Esophagus mucosa (tissue), 1 donor: ENCODE measurements around the gene CNTFR. TPM values are rescaled to one million over a fixed set of nuclear protein-coding genes. Genes with fewer than 3 reads are reported as not detected.

Source experiments
- ATAC-seq: fragments of 200-7000 bp; cut with Tn5 transposase; one replicate; pipeline ENCODE4 v1.9.1; 2020
- total RNA-seq: library from RNA; stranded (reverse); gene quantifications from one replicate; pipeline ENCODE4 v1.2.4, GENCODE V29; 2023
- donor health status: DM: yes; HTN: yes; CAD: no.

Gene CNTFR
- total RNA-seq, 1 donor from 2014 or later = not detected

DNA sequence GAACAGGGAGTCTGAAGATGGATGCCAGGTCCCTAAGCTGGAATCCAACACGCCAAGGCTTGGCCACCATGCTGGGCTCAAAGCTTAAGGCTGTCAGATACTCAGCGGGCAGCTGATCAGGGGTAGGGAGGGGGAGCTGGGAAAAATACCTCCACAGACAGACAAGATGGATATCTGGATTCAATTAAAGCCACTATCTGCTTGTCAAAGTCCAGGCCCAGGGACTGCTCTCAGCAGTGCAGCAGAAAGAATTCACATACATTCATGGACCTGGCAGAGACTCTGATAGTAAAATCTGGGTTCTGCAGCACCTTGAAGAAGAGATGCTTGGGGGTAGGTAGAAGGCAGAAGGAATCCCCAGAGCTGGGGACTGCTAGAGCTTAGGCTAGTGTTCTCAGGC, 25.6 kb upstream of the CNTFR start:
- ATAC-seq = no peak

DNA sequence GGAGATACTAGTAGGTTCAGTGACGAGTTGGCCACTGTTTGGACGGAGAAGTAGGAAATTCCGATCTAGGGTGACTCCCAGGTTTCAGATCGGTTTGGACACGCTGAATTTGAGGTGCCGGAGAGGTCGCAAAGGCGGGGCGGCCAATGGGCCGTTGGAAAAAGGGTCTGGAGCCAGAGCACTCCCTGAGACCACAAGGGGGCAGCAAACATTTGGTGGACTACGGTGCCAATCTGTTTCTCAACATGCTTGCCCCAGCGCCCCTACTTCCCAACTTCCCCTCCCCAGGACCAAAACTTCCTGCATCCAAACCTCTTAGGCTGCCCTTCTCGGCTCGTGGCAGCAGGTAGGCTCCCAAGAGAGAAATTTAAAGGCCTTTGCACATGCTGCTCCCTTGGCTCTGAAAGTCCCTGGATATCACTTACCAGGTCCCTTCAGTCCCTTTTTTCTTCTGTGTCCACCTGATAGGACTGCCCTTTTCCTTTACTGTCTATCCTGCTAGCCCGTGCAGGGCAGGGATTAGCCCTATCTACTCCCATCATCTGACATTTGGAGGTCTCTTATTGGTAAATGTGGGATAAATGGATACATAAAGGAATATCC, 23.4 kb upstream of the CNTFR start:
- peak; percentile 63 for ATAC-seq

DNA sequence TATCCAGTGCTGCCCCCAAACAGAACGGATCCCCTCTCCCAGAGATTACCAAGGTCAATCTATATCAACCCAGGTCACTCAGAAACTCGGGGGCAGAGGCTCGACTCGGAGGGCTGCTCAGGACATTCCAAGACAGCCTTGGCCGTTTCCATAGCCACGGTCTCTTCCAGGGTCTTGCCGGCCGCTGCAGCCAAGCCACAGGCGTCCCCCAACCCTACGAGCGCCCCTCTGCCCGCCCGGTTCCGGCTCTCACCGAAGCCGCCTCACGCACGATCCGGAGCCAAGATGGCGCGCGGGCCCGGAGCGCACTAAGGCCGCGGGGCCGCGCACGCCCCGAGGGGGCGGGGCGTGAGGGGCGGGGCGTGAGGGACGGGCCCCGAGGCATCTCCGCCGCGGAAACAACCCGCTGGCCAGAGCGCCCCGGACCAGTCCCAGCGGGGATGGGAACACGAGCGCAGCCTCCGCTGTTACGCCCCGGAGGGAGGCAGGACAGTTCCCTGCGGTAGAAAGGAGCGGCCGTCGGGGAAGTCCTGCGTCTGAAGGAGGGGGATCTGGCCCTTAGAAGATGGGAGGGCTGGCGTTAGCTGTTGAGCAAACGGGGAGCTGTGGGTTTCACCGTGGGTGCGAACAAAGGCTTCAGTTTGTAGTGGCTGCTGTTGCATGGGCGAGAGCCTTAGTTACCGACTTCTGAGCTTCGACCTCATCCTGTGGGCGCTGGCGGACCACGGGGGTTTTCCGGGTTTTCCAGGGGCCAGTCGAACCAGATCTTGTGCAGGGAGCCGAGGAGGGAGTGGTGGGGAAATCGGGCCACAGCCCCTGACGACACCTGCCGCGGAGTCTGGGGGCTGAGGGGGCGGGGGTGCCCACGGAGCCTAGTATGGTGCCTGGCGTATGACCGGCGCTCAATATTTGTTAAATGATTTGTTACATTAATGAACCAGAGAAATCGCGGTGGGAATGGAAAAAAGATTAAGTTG, 22.6 kb upstream of the CNTFR start, which contains the start of gene RPP25L:
Gene RPP25L, minus strand, starts transcription at position 287 of the 977 bp plus-strand sequence. CDS start 801 bp downstream, outside the sequence.
- ATAC-seq = peak; percentile 93

DNA sequence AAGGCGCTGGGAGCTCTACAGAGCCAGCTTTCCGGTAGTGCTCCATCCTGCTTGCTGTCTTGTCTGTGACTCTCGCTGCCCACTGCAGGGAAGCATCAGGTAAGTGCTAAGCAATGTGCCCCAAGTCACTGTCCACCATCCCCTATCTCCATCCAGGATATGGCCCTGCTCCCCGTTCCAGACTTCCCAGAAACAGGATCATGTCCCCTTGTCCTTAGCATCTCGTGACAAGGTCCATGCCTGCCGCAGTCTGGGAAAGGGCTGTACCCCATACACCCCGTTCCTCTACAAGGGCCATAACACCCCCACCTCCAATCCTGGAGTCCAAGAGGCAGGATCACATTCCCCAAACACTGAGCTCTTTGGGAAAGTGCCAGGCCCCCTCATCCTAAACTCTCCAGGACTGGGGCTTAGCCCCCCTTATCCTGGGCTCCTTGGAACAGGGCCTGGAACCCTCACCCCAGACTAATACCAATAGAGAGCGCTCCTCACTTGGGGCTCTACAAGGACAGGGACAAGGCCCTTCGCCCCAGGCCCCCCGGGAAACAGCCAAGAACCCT, 21.8 kb upstream of the CNTFR start:
- ATAC-seq = peak; percentile 39

DNA sequence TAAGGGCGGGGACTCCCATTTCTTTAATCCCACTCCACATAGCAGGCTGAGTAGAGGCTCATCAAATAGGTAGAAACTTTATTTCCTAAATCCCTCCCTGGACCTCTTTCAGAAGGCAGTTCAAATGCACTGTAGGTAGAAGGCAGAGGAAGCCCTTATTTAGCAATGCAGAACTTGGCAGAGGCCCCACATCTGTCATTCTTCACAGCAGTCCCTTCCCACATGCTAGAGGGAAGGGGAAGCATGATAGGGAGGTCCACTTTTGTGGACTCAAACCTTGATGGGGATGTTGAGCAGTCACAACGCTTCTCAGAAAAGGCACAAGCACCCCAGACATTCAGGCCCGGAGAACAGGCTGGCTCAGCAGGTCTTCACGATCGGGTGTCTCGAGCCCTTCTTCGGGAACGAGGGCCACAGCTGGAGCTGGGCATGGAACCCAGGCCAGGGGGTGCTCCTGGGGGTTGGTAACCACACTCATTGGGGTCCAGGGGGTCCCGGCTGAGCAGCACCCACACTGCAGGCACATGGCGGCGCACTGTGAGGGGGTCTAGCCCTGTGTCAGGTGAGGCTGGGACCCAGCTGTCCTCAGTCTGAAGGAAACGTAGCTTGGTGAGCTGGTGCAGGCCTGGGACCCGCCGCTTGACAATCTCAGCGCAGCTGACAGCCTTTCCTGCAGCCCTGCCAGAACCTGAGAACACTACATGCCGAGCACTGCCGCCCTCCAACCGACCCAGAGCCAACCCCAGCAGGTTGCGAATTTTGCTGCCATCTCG, 21.1 kb upstream of the CNTFR start:
- no peak for ATAC-seq

DNA sequence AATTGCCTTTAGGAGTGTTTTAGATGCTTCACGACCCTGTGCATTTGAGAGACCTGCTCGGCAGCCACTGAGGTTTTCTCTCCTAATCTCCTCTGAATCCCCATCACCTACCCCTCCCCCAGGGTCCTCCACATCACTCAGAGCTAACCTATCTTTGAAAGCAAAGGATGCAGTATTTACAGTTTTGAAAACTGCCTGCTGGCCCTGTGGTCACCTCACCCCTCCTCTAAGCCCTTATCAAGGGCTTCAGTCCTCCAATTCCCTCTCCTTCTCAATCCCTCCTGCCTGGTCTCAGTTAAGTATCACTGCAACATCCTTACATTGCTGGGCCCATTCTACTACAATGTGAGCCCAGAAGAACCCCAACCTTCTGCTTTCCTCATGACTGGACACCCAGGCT, 17.8 kb upstream of the CNTFR start:
- no peak for ATAC-seq

DNA sequence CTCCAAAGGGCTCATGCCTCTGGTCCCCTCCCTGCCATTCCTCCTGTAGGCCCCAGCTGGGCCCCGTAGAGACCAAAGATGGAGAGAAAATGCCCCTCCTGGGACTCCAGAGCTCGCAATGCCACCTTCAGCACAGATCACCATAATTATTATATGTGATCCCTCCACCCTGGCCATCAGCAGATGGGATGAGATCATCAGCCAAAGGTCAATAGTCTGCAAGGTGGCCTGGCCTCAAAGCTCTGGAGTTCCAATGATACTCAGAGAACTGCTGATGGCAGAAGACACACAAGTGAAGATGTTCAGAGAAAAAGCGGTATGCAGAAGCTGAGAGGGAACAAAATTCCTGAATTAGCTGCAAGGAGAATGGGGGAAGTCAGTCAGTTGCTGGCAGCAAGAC, 17.4 kb upstream of the CNTFR start:
- no peak for ATAC-seq

DNA sequence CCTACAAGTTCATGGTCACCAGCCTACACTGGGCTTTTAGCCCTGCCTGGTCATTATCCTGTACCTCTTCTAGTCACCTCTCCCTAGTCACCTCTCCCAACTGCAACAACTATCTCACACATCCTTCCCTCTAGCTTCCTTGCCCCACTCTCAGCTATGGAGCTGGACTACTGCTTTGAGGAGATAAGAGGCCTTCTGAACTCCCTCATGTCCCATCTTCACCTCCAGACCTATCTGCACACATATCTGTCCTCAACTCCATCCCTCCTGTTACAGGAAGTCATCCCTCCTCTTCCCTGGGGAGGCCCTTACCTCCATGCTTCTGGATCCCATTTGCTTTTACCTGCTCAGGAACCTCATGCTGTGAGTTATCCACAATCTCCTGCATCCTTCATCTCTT, 16.7 kb upstream of the CNTFR start:
- ATAC-seq = no peak

DNA sequence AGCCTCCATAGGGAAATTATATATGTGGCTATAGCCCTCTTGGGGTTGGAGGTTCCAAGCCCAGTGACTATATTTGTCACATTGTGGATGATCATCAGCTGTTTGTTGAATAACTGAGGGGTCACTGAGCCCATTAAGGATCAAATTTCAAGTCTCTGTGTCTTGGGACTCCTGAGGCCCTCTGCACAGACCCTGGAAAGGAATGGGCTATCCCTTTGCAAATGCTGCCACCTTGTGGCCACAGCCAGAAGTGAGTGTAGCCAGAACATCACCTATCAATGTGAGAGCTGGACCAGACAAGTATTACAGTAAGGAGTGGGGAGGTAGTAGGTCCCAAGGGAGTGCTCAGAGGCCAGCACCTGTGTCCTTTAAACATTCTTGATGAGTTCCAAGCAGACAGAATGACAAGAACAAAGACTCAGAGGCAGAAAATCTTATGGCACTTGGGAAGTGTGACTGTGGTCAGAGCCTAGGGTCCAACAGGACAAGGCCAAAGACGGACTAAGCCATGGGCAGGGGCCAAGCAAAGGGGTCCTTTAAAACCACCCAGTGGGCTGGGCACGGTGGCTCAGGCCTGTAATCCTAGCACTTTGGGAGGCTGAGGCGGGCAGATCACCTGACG, 14.2 kb upstream of the CNTFR start:
- ATAC-seq = peak; percentile 69

DNA sequence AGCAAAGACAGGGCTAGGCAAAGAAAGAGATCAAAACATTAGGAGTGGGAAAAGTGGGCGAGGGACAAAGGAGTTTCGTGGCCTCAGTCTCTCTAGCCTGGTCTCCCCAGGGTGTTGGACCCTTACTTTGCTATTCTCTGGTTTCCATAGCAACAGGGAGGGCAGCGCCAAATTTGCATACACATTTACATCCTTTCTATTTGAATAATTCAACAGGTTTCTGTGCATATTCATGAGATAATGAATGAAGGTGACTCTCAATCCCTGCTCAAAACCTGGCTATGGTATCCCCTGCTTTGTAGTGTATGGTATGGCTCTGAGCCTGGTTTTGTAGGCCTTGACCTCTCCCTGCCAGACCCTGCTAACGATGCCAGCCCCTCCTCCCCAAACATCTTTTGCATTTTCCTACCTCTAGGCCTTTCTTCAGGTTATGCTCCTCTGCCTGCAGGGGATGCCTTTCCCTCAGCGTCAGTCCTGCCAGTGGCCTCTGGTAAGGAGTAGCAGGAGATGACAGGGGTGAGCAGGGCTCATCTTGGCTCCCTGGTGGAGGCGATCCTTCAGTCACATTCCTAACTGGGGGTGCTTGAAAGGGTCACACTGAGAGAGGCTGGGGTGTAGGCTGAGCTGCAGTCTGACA, 12.5 kb upstream of the CNTFR start:
- no peak for ATAC-seq

DNA sequence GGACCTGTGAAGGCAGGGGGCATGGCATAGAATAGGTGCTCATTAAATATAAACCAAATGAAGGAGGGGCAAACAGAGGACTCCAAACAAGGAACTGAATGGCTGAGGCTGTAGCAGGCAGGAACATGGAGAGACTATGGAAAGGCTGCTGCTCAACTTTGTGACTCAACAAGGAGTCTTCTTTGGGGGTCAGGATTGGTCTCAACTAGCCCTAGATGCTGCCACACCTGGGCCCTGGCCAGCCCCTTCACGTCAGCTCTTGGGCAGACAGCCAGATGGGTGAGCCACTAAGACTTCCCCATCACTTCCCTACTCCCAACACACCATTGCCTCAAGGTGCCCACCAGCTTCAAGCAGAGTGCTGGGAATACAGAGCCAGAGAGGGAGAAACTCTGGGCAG, 11.4 kb upstream of the CNTFR start:
- peak; percentile 80 for ATAC-seq

DNA sequence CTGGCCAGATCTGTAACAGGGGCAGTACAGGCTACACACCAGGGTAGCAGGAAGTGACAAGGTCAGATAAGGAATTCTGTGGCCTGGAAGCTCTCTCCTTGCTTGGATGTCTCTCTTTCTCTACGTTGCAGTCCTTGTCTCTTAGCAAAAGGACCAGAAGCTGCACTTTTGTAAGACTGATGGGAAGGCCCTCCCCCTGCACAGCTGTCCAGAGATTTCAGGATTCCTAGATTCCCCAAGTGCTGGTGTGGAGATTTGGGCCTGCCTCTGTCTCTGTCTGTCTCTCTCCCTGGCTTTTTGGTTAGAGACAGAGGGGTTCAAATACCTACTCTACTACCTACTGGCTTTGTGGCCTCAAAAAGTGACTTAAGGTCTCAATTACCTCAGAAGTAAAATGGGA, 10.0 kb upstream of the CNTFR start:
- ATAC-seq = no peak

DNA sequence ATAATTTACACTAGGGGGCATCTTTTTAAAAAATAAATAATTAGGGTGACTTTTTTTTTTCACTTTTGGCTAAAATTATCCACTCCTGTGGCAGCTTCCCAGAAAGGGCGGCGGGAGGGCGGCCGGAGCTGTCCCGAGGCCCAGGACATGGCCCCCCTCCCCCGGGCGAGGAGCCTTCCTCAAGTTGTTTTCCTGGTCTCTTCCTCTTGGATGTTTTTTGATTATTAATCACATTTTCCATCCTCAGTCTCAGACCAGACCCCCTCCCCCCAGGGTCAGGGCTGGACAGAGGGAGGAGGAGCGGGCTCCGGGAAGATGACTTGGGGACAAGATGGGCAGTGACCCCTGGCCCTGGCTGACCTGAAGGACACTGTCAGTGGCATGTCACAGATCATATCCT, 4.7 kb upstream of the CNTFR start:
- ATAC-seq = no peak

DNA sequence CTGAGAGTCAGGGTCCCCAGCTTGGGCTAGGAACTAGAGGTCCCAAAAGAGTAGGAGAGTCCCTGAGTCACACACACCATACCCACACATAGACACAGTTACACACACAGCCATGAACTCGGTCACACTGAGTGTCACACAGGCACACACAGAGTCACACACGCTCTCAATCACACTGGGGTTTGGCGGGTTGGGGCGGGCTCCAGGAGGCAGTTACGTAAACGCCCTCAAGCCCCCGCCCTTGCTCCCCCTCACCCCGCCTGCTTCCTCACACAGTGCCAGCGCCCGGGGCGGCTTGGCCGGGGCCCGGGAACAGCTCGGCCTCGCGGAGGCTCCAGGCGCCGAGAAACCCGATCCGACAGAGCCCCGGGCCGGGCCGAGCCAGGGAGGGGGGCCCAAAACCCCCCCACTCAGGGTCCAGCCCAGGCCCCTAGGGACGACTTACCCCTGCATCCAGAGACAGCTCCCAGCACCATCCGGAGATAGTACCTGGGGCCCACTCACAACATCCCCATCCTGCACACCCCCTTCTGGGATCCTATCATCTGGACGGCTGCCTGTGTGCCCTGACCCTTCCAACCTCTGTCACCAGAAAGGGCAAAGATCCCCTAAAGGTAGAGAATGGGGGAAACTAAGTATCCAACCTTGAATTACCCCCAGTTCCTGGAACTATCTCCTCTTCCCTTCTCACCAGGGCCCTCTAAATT, 3.5 kb upstream of the CNTFR start:
- peak; percentile 48 for ATAC-seq

DNA sequence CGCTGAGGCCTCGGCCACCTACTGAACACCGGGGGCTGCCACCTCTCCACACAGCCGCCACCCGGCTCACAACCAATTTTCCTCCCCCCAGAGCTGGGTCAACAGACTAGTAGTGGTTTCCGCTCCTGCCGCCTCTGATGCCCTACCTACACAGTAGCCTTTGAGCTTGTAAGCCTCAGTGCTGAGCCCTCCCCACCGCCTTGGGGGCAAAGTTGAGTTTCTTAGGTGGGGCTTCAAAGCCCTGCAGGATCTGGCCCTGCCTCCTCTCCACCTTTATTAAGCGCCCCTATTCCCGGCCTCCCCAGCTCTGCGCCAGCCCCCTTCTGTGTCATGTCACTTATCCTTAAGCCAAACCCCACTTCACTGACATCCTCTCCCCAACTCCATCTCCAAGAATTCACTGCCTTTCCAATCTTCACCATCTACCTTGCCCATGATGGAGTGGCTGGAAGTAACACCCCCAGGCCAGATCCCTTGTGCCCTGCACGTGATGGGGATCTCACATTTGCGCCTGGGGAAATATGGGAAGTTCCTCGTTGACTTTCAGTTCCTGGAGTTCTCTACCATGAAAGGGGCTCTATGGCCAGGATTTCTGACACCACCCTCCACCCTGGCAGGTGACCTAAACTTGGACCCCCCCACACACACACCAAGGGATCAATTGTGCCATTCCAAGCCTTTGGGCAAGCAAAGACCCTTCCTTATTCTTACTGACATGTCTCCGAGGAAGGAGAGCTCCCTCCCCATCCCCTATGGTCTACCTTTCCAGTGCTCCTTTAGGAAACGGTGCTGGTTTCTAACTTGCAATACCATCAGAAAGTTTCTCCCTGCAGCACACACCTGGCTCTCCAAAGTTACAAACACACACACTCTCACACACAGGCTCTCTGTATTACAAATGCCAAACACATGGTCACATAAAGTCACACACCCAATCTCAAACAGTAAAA, 2.7 kb upstream of the CNTFR start:
- ATAC-seq = no peak

DNA sequence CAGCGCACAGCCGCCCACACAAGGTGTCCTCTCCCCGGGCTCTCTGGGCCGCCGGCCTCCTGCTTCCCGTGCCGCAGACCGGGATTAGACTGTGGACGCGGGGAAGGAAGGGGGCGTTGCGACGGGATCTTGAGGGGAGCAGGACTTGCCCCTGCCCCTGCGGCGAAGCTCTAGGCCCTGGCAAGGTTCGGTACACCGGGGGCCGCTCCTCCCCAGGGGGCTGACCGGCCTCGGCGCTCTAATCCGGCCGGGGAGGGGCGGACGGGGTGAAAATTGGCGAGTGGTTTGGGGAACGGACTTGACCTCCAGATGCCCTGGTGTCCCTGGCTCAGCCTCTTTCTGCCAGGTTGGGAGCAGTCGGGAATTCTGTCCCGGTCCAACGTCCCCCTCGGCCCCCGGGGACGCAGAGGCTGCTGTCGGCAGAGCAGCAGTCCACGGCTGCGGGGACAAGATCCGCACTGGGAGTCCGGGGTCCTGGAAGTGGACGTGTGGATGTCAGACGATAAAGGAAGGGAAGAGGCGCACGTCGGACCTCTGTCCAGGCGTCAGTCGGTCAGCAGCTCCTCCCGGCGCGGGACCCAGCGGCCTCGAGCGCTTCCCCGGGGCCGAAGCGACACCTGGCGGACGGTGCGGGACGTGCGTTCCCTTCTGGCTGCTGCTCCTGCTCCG, 1.9 kb upstream of the CNTFR start:
- peak; percentile 76 for ATAC-seq

DNA sequence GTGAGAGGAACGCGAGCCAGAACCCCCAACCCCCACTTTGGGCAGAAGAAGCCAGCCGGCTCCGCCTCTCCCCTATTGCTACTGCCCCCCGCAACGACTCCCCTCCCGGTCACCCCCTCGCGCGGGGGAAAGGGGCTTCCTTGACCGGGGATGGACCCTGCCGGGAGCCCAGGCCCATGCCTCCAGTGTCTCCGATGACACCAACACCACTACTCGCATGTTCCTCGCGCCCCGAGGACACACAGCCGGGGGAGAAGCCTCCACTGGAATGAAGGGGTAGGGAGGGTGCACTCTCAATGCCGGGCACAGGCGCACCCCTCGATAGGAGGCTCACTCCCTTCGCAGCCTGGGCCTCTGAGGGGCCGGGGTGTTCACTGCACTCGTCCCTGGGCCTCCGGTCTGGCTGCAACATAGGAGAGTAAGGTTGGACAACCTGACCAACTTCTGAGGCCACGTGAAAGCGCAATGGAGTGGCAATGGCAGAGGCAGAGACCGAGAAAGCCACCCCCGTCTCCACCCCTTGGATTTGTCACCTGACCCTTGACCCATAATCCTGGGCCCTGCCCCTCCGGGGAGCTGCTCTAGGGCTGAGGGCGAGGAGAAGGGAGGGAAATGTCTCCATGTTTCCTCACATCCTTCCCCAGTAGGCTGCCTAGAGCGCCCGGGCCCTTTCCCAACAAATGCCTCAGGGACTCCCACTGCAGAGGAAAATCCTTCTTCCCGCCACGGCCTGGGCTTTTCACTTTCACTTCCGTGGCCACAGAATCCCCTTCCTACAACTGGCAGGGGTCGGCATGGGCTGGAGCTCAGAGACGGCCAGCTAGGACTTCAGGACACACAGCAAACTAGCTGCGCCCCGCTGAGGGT, 1.1 kb upstream of the CNTFR start:
- ATAC-seq = peak; percentile 35
